ENCODE data around the gene KCNN3.
"Not testable (repeated sequence)": the region's sequence is repeated elsewhere in the genome, so short reads cannot be mapped to it uniquely, and the experiment has no call there.

The KCNN3 gene

DNA sequence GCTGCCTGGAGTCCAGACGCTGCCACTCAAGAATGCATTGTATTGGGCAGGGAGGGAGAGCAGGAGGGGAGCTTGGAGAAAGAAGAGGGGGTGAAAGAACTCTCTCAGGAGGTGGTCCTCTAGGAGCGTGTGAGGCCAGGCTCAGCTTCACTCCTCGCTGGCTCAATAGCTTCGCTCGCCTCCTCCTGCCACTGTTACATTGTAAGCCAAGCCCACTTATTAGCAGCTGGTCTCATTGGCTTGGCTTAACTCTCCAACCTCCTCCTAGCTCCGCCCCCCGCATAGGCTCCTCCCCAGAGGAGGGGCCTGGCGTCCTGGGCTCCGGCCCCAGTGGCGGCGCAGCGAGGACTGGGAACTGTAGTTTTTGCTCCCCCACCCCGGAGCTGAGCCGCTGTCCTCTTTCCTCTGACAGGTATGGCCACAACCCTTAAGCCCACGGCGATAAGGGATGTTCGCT lies at the start of gene KCNN3:
TSS of gene KCNN3 (minus strand) at position 167 of the 457 bp plus-strand sequence. CDS start 317 bp downstream, outside the sequence.
- DNase-seq (ENCODE audit: low spot score) = peak; percentile 93

DNA sequence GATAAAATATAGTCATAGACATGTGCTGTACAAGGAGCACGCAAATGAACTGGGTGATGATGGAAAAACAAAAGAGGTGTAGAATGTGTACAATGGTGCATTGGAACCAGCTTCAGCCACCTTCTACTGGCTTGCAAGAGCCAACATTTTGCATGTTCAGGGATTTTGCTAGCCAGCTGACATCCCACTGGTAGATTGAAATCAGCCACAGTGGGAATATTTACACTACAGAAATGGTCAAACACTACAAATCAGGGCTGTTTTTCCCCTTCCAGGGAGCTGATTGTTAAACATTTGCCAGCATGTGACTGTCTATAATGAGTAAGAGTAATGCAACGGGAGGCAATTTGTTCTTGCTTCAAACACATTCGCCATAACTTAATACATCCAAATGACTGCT lies 43.2 kb upstream of the KCNN3 start:
- DNase-seq (ENCODE audit: low spot score) = no peak

DNA sequence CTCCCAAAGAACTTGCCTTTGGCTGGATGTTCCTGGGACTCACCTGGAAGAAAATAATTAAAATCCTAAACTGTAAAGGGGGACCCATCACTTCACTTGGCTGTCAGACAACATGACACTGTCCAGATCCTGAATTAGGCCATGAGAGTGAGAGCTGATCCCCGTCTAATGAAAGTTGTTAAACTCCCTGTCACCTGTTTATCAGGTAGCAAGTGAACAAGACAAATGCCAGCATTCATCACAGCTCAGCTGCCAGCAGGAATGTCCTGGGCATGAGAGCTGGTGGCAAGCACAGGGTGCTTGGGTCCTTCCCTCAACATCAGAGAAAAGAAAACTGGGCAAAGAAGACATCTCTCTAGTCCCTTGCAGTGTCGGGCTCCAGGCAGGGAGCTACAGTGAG lies 42.7 kb upstream of the KCNN3 start:
- no peak for DNase-seq (ENCODE audit: low spot score)

DNA sequence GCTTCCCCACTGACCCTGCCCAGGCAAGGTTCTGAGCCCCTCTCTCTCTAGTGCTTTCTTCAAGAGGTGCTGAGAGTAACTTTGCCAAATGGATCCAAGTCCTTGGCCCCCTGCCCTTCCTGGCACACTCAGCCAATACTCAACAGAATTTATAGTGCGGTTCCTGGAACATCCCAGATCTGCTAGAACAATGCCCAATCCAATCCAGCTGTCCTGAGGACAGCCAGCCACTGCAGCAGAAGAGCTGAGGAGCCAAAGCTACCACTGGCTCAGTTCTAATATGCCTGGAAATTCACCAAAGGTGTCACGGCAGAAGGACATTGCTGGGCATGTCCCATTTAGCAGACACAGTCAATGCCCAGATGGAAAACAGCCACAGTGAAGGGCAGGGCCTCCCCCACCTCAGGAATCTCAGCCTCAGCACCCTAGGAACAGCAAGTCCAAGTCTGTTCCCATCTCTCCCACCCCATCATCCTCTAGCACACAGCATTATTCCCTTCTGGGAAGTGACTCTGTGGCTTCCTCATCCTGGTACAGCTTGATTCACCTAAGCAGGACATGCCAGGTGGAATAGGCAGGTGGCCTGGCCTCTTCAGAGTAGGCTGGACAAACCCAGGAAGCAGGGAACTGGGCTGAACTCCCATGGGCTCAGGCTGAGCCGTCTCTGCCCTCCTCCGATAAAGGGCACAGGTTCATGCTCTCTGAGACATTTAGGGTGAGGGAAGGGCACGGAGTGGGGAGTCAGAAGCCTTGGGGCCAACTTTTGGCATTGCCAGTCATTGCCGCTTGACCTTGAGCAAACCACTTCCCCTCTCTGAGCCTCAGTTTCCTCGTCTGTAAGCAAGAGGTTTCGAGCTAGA lies 41.8 kb upstream of the KCNN3 start:
- no peak for DNase-seq (ENCODE audit: low spot score)

DNA sequence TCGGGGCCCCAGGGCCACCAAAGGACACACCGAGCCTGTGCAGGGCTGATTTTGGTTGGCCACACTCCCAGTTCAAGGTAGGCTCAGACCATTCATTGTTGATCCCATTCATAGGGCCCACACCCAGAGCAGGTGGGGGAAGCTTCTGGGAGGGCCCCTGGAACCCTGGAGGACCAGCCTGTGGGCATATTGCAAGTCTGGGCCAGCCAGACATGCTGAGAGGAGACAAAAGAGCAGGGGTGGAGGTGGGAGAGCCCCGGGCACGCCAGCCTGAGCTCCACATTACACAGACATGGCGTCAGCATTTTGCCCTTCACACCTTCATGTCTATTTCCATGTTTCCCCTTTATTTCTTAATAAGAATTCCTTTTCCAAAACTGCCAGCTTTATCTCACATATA lies 40.8 kb upstream of the KCNN3 start:
- DNase-seq (ENCODE audit: low spot score) = no peak

DNA sequence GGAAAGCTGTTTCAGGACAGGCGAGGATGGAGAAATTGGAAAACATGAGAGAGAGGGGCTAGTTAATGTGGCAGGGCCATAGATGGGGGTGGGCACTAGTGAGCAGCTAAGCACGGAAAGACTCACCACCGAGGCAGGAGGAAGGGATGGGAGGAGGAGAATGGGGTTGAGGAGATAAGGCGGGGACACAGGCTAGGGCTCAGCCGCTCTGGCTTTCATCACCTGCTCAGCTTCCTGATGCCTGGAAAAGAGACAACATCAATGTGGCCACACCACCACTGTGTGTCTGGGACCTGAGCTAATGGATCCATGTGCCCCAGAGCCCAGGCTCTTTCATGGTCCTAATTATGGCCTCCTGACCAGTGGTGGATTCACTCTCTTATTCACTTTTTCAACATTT lies 38.9 kb upstream of the KCNN3 start:
- DNase-seq (ENCODE audit: low spot score) = no peak

DNA sequence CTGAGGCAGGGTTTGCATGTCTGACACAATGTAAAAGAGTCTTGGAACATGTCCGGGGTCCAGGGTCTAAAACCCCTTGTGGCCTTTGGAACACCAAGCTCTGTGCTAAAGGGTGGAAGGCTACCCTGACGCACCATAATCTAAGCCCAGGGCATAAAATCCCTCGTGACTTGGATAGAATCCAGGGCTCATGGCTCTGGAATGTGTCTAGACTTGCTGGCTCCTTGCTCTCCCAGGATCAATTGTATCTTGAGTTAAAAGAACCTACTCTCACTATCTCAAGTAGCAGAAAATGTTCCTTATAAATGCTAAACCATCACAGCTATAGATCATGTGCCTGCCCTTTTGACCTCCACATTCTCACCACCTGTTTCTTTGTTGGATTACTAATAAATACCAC lies 38.0 kb upstream of the KCNN3 start:
- not testable (repeated sequence) for DNase-seq (ENCODE audit: low spot score)

DNA sequence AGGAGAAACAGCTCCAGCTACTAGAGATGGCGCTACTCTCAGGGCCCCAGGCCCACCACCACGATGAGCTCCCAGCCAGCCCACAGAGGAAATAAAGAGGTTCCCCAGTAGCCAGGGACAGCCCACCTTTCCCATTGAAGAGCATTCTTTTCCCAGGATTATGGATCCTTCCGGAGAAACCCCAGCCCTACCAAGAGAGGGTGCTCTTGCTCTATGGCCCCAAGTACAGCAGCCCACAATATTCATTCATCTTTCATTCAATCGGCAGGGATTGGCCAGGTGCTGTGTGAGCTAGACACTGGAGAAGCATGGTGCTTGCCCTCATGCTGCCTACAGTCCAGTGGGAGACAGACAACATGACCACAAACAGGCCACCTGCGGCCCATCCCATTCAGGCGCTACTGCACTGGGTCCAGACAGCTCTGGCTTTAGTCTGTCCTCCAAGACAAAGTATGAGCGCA lies 36.6 kb upstream of the KCNN3 start:
- DNase-seq (ENCODE audit: low spot score) = no peak

DNA sequence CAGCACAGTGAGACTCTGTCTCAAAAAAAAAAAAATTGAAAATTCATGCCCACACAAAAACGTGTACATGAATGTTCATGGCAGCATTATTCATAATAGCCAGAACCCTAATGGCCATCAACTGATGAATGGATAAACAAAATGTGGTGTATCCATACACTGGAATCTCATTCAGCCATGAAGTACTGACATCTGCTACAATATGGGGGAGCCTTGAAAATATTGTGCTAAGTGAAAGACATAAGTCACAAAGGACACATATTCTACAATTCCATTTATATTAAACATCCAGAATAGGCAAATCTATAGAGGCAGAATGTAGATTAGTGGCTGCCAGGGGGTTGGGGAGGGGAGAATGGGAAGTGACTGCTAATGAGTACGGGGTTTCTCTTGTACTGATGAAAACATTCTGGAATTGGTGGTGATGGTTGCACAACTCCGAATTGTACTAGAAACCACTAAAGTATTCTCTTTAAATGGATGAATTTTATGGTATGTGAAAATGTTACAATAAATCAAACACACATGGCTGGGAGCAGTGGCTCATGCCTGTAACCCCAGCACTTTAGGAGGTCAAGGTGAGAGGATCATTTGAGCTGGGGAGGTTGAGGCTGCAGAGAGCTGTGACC lies 33.0 kb upstream of the KCNN3 start:
- no peak for DNase-seq (ENCODE audit: low spot score)

DNA sequence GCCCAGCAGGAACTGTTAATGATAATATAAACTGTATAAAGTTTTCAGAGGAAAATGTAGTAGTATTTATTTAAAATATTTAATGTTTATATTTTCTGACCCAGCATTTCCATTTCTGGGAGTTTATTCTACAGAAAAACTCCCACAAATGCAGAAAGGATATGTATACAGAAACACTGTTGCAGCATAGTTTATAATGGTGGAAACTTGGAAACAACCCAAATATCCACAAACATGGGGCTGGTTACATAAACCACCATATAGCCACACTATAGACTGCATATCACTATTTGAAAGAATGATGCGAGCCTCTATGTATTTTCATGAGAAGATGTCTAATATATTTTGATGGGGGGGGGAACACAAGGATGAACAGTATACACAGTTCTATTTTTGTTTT lies 31.5 kb upstream of the KCNN3 start:
- DNase-seq (ENCODE audit: low spot score) = no peak

DNA sequence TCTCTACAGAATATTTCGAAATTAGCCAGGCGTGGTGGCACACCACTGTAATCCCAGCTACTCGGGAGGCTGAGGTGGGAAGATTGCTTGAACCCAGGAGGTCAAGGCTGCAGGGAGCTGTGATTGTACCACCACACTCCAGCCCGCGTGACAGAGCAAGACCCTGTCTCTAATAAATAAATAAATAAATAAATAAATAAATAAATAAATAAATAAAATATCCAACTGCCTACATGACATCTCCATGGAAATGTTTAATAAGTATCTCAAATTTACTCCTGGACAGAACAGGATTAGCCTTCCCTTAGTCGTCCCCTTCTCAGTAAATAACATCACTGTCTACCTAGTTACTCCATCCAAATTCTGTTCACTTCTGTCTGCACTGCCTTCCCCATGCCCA lies 29.0 kb upstream of the KCNN3 start:
- DNase-seq (ENCODE audit: low spot score) = no peak

DNA sequence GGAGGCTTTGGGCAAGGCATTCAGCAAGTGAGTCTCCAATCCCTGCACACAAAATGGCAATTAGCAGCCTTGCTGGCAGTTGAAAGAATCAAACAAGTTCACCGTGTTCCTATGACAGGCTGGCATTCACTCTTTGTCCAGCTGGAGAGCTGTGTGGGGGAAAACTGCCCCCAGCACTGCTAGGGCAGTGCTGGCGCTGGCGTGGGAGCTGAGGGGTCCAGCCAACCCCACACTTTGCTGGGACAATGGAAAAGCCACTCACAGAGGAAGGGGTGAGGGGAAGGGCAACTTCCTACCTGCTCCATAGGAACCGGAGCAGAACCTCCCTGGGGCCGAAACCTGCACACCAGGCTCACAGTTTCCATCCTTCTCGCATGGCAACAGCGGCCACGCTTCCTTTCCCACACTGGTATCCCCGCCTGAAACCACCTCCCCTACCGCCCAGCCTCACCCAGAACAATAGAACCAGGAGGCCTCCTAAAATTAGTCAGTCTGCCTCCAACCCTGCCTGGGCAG lies 26.7 kb upstream of the KCNN3 start:
- DNase-seq (ENCODE audit: low spot score) = no peak

DNA sequence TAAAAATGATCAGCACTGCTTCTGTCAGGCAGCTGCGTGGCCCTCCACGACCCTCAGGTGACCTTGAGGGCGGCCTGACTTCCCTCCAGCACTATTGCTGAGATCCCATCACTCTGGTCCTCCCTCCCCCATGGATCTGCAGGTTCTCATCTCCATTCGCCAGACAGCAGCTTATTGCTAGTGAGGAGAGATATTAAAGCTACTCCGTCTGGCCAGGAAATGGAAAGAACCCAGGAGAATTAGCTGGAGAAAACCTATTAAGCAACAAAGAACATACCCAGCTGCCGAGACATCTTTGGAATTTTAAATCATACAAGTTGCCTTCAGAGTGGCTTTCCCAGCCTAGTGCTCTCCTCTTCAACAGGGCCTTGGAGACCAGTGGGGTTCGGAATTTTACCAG lies 25.7 kb upstream of the KCNN3 start:
- no peak for DNase-seq (ENCODE audit: low spot score)

DNA sequence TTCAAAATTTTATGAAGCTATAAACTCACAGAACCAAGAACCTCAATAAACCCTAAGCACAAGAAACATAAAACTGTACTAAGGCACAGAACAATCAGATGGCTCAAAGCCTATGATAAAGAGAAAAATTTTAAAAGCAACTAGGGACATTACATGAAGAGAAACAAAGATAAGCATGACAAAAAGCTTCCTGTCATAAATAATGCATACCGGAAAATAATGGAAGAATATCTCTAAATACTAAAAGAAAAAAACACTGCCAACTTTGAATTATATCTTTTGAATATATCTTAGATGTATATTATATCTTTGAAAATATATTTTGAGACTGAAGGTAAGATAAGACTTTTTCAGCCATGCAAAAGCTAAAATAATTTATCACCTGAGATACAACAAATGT lies 21.4 kb upstream of the KCNN3 start:
- DNase-seq (ENCODE audit: low spot score) = no peak

DNA sequence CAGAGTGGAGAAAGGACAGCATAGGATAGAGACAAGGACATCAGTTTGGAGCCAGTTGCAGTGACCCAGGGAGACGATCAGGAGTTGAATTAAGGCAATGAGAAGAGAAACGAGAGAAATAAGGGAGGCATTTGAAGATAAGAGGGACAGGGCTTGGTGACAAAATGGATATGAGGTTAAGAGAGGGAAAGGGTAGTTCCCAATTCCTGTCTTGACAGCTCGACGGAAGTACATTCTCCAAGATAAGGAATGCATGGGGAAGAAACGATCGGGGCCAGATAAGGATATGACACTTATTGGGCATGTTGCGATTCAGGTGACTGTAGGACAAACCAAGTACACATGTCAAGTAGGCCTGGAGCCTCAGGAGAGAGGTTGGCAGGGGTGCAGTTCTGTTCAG lies 18.7 kb upstream of the KCNN3 start:
- no peak for DNase-seq (ENCODE audit: low spot score)

DNA sequence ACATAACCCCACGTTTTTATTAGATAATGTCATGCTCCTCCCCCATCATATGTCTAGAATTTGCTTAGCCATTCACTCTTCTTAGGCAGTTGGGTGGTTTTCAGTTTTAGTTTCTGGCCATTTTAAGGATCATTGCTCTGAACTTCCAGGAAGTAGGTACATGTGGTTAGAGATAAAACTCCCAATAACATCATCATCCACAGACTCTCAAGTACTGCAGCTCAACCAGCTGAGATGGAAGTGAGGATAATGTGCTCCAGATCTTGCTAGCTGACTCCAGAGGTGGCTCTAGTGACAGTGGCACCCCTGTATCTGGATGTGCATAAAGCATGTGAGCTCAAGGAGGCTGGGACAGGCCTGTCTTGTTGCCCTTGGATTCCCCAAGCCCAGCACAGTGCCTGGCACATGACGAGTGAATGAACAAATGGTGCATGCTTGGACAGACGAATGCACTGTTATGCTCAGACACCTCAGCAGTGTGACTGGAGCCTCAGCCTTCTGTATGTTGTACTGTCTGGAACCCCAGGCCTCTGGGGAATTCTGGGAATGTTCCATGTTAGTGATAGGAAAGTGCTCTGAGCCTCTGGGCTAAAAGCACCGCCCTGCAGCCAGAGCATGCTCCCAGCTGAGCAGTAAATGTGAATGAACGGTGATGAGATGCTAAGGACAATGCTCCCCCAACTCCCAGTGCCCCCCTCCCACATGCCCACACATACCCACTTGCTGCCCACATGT lies 16.4 kb upstream of the KCNN3 start:
- no peak for DNase-seq (ENCODE audit: low spot score)

DNA sequence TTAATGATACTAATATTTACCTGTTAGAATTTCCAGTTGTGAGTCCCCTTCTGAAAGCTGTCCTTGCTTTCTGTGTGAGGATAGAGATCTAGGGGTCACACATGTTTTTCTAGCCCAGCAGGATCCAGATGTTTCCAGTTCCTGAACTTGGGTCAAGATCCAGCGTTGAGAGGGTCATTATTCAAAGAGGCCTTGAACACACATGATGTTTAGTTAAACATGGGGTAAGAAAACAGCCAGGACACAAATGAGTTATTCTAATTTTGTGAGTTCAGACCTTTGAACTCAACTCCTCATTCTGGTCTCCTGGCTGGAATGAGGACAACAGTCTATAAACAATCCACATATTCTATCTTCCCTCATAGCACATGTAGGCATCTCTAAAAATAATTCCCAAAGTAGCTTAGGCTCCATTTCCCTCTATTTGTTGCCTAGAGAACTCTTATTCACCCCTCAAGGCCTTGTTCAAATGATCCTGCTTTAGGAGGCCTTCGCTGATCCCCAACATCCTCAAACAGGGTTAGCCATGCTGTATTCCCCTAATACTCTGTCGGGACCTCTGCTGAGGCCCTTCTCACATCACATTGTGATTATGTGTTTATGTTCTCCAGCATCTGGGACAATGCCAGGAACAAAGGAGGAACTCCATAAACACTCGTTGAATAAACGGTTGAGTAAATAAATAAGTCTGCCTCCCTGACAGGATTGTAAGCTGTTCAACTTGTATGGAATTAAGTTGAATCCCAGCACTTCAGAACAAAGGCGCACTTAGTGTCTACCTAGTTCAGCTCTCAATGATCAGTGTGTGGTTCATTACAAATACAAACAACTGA lies 15.0 kb upstream of the KCNN3 start:
- no peak for DNase-seq (ENCODE audit: low spot score)

DNA sequence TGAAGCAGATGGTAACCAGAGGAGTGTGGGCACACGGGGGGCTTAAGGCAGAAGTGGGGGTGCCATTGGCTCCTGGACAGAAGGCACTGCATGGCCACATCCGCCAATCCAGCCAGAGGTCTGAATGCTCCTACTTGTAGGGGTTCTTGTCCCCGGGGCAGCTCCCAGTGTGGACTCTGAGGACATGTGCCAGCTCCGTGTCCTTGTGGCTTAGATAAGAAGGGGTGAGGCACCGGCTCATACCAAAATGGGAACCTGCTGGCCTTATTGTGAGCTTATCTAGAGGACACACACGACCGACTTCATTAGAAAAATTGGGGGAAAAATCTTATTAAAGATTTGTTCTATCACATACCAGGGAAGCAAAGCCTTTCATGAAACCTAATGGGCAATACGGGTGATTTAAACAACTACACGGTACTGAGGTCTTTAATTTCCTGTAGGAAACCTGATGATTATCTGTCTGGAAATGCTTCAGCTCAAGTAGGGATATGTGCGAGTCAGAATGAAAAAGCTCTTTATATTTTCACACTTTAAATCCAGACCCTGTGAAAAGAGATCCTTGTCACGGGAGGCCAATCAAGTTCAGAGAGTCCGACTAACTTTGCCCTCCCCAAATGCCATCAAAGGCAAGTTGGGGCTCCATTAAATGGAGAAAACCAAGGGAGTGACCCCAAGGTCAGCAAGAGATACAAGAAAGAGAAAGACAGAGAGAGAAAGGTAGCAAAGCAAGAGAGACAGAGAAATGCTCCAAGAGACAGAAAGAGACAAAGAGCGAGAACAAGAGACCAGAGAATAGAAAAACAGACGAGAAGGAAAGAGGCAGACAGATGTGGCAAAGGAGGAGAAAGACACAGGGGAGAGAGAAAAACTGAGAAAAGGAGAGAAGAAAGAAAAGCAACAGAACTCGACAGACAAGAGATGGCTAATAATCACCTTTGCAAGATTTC lies 14.1 kb upstream of the KCNN3 start:
- DNase-seq (ENCODE audit: low spot score) = no peak

DNA sequence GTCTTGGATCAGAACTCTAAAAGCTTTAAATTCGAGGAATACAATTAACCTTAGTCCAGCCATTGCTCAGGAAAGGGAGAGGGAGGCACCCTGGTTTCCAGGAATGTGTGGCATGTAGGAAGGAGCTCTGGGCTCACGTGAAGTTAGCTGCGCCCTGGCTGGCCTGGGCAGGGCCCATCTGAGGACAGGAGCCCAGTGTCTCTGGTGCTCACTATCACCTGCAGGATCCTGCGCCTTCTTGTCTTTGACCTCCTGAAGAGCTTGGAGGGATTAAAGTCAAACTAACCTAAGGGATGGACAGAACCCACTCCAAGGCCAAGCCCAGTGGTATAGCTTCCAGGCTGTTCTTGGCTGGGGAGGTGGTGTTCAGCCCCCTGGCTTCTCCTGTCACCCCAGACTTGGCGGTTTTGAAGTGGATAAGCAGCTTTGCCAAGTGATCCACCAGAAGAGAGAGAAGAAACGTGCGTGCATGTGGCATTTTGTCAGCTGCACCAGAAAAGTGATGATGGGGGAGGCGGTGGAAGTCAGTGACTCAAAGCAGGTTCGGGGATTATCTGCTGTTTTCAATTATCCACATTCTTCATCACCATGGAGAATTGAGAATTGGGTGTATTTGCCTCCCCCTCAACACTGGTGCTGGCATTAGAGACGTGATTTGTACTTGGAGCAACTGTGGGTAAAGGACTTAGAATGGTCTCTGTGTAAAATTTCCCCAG lies 11.9 kb upstream of the KCNN3 start:
- no peak for DNase-seq (ENCODE audit: low spot score)

DNA sequence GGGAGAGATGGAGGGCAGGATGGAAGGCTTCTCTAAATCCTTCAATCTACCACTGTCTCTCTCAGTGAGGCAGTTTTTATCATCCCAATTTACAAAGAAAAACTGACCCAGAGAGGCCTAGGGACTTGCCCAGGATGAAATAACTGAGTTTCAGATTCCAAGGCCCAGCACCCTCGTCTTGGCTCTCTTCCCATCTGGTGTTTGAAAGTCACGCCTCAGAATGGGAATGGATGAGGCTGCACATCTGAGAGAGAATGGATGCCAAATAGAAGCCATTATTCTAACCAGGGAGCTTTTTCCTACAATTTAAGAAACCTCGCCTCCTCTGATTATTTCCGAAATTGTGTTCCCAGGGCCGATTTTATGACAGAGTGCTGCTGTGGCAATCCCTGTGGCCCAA lies 10.6 kb upstream of the KCNN3 start:
- DNase-seq (ENCODE audit: low spot score) = no peak

Data from AG08396 (cell line).